ENCODE data around the gene WDR45B.

WDR45B gene

GRCh38 chr17:82675476-82676245, 27.4 kb upstream of the WDR45B start:
- DNase-seq, result no peak

GRCh38 chr17:82674656-82675475, 26.6 kb upstream of the WDR45B start:
- DNase-seq, result no peak

GRCh38 chr17:82670661-82671450, 22.6 kb upstream of the WDR45B start:
- no peak for DNase-seq

- peak; percentile 39 for DNase-seq
Observed at GRCh38 chr17:82668631-82669099, 20.4 kb upstream of the WDR45B start.

GRCh38 chr17:82668024-82668630, 19.9 kb upstream of the WDR45B start:
- DNase-seq, result no peak

- no peak for DNase-seq
Observed at GRCh38 chr17:82667668-82668000, 19.4 kb upstream of the WDR45B start.

- DNase-seq, result no peak
Observed at GRCh38 chr17:82666931-82667667, 18.9 kb upstream of the WDR45B start.

- no peak for DNase-seq
Observed at GRCh38 chr17:82665891-82666290, 17.6 kb upstream of the WDR45B start.

GRCh38 chr17:82665217-82665616, 17.0 kb upstream of the WDR45B start:
- no peak for DNase-seq

- no peak for DNase-seq
Observed at GRCh38 chr17:82664701-82665182, 16.5 kb upstream of the WDR45B start.

GRCh38 chr17:82664276-82664575, 16.0 kb upstream of the WDR45B start:
- no peak for DNase-seq

GRCh38 chr17:82663381-82664275, 15.4 kb upstream of the WDR45B start:
- no peak for DNase-seq

GRCh38 chr17:82662711-82663261, 14.5 kb upstream of the WDR45B start:
- DNase-seq, result no peak

- DNase-seq, result no peak
Observed at GRCh38 chr17:82661717-82662683, 13.8 kb upstream of the WDR45B start.

- no peak for DNase-seq
Observed at GRCh38 chr17:82659886-82660285, 11.6 kb upstream of the WDR45B start.

- no peak for DNase-seq
Observed at GRCh38 chr17:82658796-82659452, 10.7 kb upstream of the WDR45B start.

- no peak for DNase-seq
Observed at GRCh38 chr17:82658331-82658730, 10.1 kb upstream of the WDR45B start.

- DNase-seq, result no peak
Observed at GRCh38 chr17:82657926-82658325, 9.7 kb upstream of the WDR45B start.

- DNase-seq, result no peak
Observed at GRCh38 chr17:82656266-82656665, 8.0 kb upstream of the WDR45B start.
